H9 (cell line): ENCODE data around the gene LDHD. TPM values are rescaled to one million over a fixed set of nuclear protein-coding genes. Genes with fewer than 3 reads are reported as not detected.

Experiments used
- DNase-seq: peaks from one replicate; pipeline ENCODE4 v3.0.0-alpha.2; 2017
- H2AFZ ChIP-seq: one replicate; pipeline ENCODE4 v1.6.1; 2013; ENCODE audit warnings: mild to moderate bottlenecking, low read length, control low read depth, moderate library complexity
- H2AK5ac ChIP-seq: 2 replicates; pipeline ENCODE4 v1.6.1; 2013; ENCODE audit warnings: low read length, control low read depth, mixed read lengths; ENCODE audit not compliant: insufficient read length
- H2BK120ac ChIP-seq: one replicate; pipeline ENCODE4 v1.6.1; 2013; ENCODE audit warnings: low read depth, mild to moderate bottlenecking, low read length, control low read depth, inconsistent platforms; ENCODE audit not compliant: poor library complexity, severe bottlenecking
- H2BK12ac ChIP-seq: 2 replicates; pipeline ENCODE4 v1.6.1; 2013; ENCODE audit warnings: low read length, control low read depth, mixed read lengths, low read depth; ENCODE audit not compliant: insufficient read length
- H2BK15ac ChIP-seq: 2 replicates; pipeline ENCODE4 v1.6.1; 2013; ENCODE audit warnings: low read depth, low read length, control low read depth
- H2BK20ac ChIP-seq: one replicate; pipeline ENCODE4 v1.6.1; 2013; ENCODE audit warnings: low read depth, mild to moderate bottlenecking, low read length, control low read depth, inconsistent platforms; ENCODE audit not compliant: poor library complexity, severe bottlenecking
- H2BK5ac ChIP-seq: 2 replicates; pipeline ENCODE4 v1.6.1; 2013; ENCODE audit warnings: low read length, control low read depth, mixed read lengths; ENCODE audit not compliant: insufficient read length
- H3K14ac ChIP-seq: 2 replicates; pipeline ENCODE4 v1.6.1; 2013; ENCODE audit warnings: low read length, control low read depth; ENCODE audit not compliant: insufficient read depth
- H3K18ac ChIP-seq: 2 replicates; pipeline ENCODE4 v1.6.1; 2013; ENCODE audit warnings: low read depth, mild to moderate bottlenecking, mixed read lengths, low read length, control low read depth; ENCODE audit not compliant: insufficient read length
- H3K23ac ChIP-seq: 2 replicates; pipeline ENCODE4 v1.6.1; 2013; ENCODE audit warnings: low read length, control low read depth, mixed read lengths, low read depth; ENCODE audit not compliant: insufficient read length
- H3K23me2 ChIP-seq: 2 replicates; pipeline ENCODE4 v1.6.1; 2013; ENCODE audit warnings: low read depth, mild to moderate bottlenecking, mixed read lengths, low read length, control low read depth; ENCODE audit not compliant: insufficient read length, poor library complexity, severe bottlenecking
- H3K27ac ChIP-seq: 2 replicates; pipeline ENCODE4 v1.5.1; 2013; ENCODE audit warnings: low read length, control low read depth, mixed read lengths, low read depth; ENCODE audit not compliant: insufficient read length
- H3K27me3 ChIP-seq: 2 replicates; pipeline ENCODE4 v1.6.1; 2013; ENCODE audit warnings: low read length, control low read depth, inconsistent platforms; ENCODE audit not compliant: insufficient read depth
- H3K4ac ChIP-seq: 2 replicates; pipeline ENCODE4 v1.6.1; 2013; ENCODE audit warnings: low read depth, mild to moderate bottlenecking, control low read depth, inconsistent platforms, low read length, moderate library complexity
- H3K4me1 ChIP-seq: 2 replicates; pipeline ENCODE4 v1.6.1; 2013; ENCODE audit warnings: low read length, control low read depth, inconsistent platforms; ENCODE audit not compliant: insufficient read depth
- H3K4me2 ChIP-seq: 2 replicates; pipeline ENCODE4 v1.6.1; 2013; ENCODE audit warnings: low read length, control low read depth, mixed read lengths; ENCODE audit not compliant: insufficient read length, insufficient read depth
- H3K56ac ChIP-seq: 2 replicates; pipeline ENCODE4 v1.6.1; 2013; ENCODE audit warnings: low read depth, mild to moderate bottlenecking, mixed read lengths, low read length, control low read depth; ENCODE audit not compliant: insufficient read length
- H3K79me1 ChIP-seq: 2 replicates; pipeline ENCODE4 v1.6.1; 2013; ENCODE audit warnings: low read depth, mild to moderate bottlenecking, moderate library complexity, low read length, control low read depth, inconsistent platforms; ENCODE audit not compliant: insufficient read depth, poor library complexity, severe bottlenecking
- H3K79me2 ChIP-seq: 2 replicates; pipeline ENCODE4 v1.6.1; 2013; ENCODE audit warnings: low read length, control low read depth, inconsistent platforms; ENCODE audit not compliant: insufficient read depth
- H3K9ac ChIP-seq: 2 replicates; pipeline ENCODE4 v1.6.1; 2013; ENCODE audit warnings: low read length, control low read depth, mixed read lengths; ENCODE audit not compliant: insufficient read length; ENCODE audit errors: extremely low read depth
- H3K9me3 ChIP-seq: one replicate; pipeline ENCODE4 v1.6.1; 2013; ENCODE audit warnings: low read depth, low read length, inconsistent platforms; ENCODE audit not compliant: control insufficient read depth
- H3T11ph ChIP-seq: one replicate; pipeline ENCODE4 v1.6.1; 2013; ENCODE audit warnings: mild to moderate bottlenecking, low read length, control low read depth, inconsistent platforms
- H4K20me1 ChIP-seq: one replicate; pipeline ENCODE4 v1.6.1; 2013; ENCODE audit not compliant: control insufficient read depth, insufficient read length, insufficient read depth
- H4K5ac ChIP-seq: 2 replicates; pipeline ENCODE4 v1.6.1; 2013; ENCODE audit warnings: low read depth, mild to moderate bottlenecking, mixed read lengths, low read length, control low read depth; ENCODE audit not compliant: insufficient read length
- H4K8ac ChIP-seq: replicated peaks from 2 replicates; pipeline ENCODE4 v1.6.1; 2013; ENCODE audit warnings: low read length, control low read depth, mixed read lengths, low read depth; ENCODE audit not compliant: insufficient read length
- H4K91ac ChIP-seq: 2 replicates; pipeline ENCODE4 v1.6.1; 2013; ENCODE audit warnings: low read depth, mild to moderate bottlenecking, moderate library complexity, mixed read lengths, low read length, control low read depth; ENCODE audit not compliant: insufficient read length
- H3K27ac Mint-ChIP-seq, 3 experiments: 2 replicates in 2 of 3; 3 replicates in 1 of 3; pipeline ENCODE4 v1.8.0; 2020 to 2021; ENCODE audit warnings: mixed read lengths in 3 of 3, mild to moderate bottlenecking in 1 of 3, moderate library complexity in 1 of 3
- H3K27me3 Mint-ChIP-seq: 2 replicates; pipeline ENCODE4 v1.8.0; 2021; ENCODE audit warnings: low read depth, mild to moderate bottlenecking, moderate library complexity, mixed read lengths
- H3K36me3 Mint-ChIP-seq, 3 experiments: 2 replicates in 2 of 3; 3 replicates in 1 of 3; pipeline ENCODE4 v1.8.0; 2020 to 2021; ENCODE audit warnings: low read depth in 3 of 3, mixed read lengths in 3 of 3; ENCODE audit not compliant: insufficient read depth in 1 of 3
- H3K4me1 Mint-ChIP-seq, 2 experiments: 2 replicates each; pipeline ENCODE4 v1.8.0; 2020; ENCODE audit warnings: mixed read lengths in 2 of 2
- H3K4me3 Mint-ChIP-seq, 2 experiments: 2 replicates in 1 of 2; 3 replicates in 1 of 2; pipeline ENCODE4 v1.8.0; 2020 to 2021; ENCODE audit warnings: mild to moderate bottlenecking in 2 of 2, mixed read lengths in 2 of 2, moderate library complexity in 1 of 2
- H3K9me3 Mint-ChIP-seq, 2 experiments: 2 replicates in 1 of 2; 3 replicates in 1 of 2; pipeline ENCODE4 v1.8.0; 2020; ENCODE audit warnings: mild to moderate bottlenecking in 2 of 2, mixed read lengths in 2 of 2, moderate library complexity in 1 of 2
- CTCF ChIP-seq: fragments of 200-600 bp; sonication (generic); conservative IDR thresholded peaks from 3 replicates; pipeline ENCODE4 v1.8.0; 2021; ENCODE audit warnings: antibody characterized with exemption, mild to moderate bottlenecking
- WGBS: extraction: QIAGEN DNeasy Blood & Tissue Kit; methylation state at CpG from one replicate; pipeline ENCODE4 v1.1.7; 2013; ENCODE audit warnings: missing lambda C conversion rate, low lambda C conversion rate, mixed read lengths; ENCODE audit not compliant: insufficient read length; ENCODE audit errors: extremely low coverage; 5-methylcytosine and 5-hydroxymethylcytosine counted together
- total RNA-seq: library from RNA; stranded (reverse); gene quantifications from 2 replicates; pipeline ENCODE4 v1.2.1, GENCODE V29; 2021

The LDHD gene
- total RNA-seq, 1 experiment from 2014 or later: 14.7 TPM

- Mint-ChIP-seq H3K36me3 (peaks cover 6 to 13% (median 10%) of the 10 kb centered on the region in 3 experiments), H3K4me3 (no peak overlapping the region), H3K27me3 (no peaks in the 10 kb centered on the region), H3K4me1 (peaks cover 42 to 51% of the 10 kb centered on the region in 2 experiments), H3K27ac (peak overlapping the region in 1 of 3 experiments; percentile 5; a peak in 3 of 7 replicates), H3K9me3 (peaks cover 2 to 3% of the 10 kb centered on the region in 2 experiments; a peak in 1 of 5 replicates)
- Histone ChIP-seq H2BK15ac (no peak overlapping the region), H4K5ac (no peak overlapping the region), H3K56ac (no peak overlapping the region), H2AFZ (no peak overlapping the region), H2BK5ac (no peak overlapping the region), H3T11ph (no peak overlapping the region), H3K79me1 (no peaks in the 10 kb centered on the region), H3K4ac (no peak overlapping the region), H4K8ac (no peak overlapping the region), H3K23me2 (no peaks in the 10 kb centered on the region), H3K23ac (no peak overlapping the region), H3K14ac (peak overlapping the region; percentile 77), H2BK120ac (no peak overlapping the region), H2AK5ac (no peak overlapping the region), H4K20me1 (no peaks in the 10 kb centered on the region), H3K9me3 (no peaks in the 10 kb centered on the region), H2BK20ac (no peak overlapping the region), H3K27me3 (no peaks in the 10 kb centered on the region), H3K4me2 (no peak overlapping the region), H2BK12ac (no peak overlapping the region), H3K18ac (no peak overlapping the region), H4K91ac (no peak overlapping the region), H3K9ac (no peak overlapping the region), H3K79me2 (peaks cover 13% of the 10 kb centered on the region; the same call in 1 of the 2 replicates), H3K27ac (no peak overlapping the region), H3K4me1 (peaks cover 3% of the 10 kb centered on the region; the same call in 1 of the 2 replicates)
- WGBS: no CpG with 5 or more reads among the region's 4 CpGs
- no peak for TF ChIP-seq CTCF
- no peak for DNase-seq
Observed at GRCh38 chr16:75074304-75074793, 42.2 kb downstream of the LDHD start.
